ENCODE data around the gene BACE2. TPM values are rescaled to one million over a fixed set of nuclear protein-coding genes. Genes with fewer than 3 reads are reported as not detected.
A peak's percentile ranks its signal among the peaks of the same experiment; 100 is the strongest.
"Not testable (repeated sequence)": the region's sequence is repeated elsewhere in the genome, so short reads cannot be mapped to it uniquely, and the experiment has no call there.

BACE2 gene
- polyA plus RNA-seq, 3 donors, result 25.3 to 28.6 (median 27.5) TPM

- no peak for DNase-seq (ENCODE audit: extremely low read depth in 1 of 11, low read depth in 9 of 11, low spot score in 4 of 11)
Observed at GRCh38 chr21:41247561-41248545, 79.9 kb downstream of the BACE2 start.

DNA sequence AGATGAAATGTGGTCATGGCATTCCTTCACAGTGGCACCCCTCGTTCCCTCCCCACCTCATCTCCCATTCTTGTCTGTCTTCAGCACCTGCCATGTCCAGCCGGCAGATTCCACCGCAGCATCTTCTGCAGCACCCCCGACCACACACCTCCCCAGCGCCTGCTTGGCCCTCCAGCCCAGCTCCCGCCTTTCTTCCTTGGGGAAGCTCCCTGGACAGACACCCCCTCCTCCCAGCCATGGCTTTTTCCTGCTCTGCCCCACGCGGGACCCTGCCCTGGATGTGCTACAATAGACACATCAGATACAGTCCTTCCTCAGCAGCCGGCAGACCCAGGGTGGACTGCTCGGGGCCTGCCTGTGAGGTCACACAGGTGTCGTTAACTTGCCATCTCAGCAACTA is 81.5 kb downstream of the BACE2 start:
- DNase-seq (ENCODE audit: extremely low read depth in 1 of 11, low read depth in 9 of 11, low spot score in 4 of 11), result no peak

DNA sequence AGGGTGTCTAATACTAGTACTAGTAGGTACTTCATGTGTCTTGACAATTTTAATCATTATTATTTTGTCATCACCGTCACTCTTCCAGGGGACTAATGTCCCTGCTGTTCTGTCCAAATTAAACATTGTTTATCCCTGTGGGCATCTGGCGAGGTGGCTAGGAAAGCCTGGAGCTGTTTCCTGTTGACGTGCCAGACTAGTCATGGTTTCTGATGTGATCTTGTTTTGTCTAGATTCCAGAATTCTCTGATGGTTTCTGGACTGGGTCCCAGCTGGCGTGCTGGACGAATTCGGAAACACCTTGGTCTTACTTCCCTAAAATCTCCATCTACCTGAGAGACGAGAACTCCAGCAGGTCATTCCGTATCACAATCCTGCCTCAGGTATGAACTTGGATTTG is 82.6 kb downstream of the BACE2 start:
- DNase-seq (ENCODE audit: extremely low read depth in 1 of 11, low read depth in 9 of 11, low spot score in 4 of 11), result no peak

DNA sequence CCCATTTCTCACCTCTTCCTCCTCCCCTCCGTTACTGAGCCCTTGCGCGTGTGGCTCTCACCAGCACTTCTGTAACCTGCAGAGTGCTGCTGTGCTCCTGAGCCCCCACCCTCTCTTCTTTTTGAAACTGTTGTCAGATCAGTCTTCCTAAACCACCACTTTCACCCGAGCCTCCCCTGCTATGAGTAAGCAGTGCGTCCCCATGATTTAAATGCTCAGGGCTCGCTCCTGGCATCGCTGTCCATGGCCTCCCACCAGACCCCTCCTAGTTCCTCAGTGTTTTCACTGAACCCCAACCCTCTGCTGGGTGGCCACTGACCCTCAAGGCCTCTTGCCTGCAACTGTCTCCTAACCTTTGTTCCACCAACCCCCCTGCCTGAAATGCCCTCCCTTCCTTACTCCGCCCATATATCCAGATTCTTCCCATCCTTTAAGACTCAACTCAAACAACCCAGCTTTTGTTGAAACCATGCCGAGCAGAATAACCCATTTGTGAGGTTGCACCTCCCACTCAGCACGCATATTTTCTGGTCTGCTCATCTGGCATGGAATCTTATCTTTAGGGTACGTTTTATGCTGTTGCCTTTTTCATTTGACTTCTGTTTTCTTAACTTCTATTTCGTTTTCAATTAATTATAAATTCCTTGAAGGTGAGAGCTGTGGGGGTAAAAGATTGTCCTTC is 84.1 kb downstream of the BACE2 start:
- DNase-seq (ENCODE audit: extremely low read depth in 1 of 11, low read depth in 9 of 11, low spot score in 4 of 11), result no peak

- no peak for DNase-seq (ENCODE audit: extremely low read depth in 1 of 11, low read depth in 9 of 11, low spot score in 4 of 11)
Observed at GRCh38 chr21:41254090-41254700, 86.2 kb downstream of the BACE2 start.

- DNase-seq (ENCODE audit: extremely low read depth in 1 of 11, low read depth in 9 of 11, low spot score in 4 of 11), result no peak
Observed at GRCh38 chr21:41255190-41255589, 87.2 kb downstream of the BACE2 start.

DNA sequence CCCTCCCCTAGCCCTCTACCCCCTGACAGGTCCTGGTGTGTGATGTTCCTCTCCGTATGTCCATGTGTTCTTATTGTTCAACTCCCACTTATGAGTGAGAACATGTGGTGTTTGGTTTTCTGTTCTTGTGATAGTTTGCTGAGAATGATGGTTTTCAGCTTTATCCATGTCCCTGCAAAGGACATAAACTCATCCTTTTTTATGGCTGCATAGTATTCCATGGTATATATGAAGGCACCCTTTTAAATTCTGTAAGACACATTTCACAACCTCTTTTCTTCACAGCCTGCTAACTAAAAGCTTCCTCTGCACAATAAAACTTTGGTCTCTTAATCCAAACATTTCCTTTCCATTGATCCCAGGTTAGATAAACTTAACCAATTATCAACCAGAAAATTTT is 88.3 kb downstream of the BACE2 start:
- not testable (repeated sequence) for DNase-seq (ENCODE audit: extremely low read depth in 1 of 11, low read depth in 9 of 11, low spot score in 4 of 11)

DNA sequence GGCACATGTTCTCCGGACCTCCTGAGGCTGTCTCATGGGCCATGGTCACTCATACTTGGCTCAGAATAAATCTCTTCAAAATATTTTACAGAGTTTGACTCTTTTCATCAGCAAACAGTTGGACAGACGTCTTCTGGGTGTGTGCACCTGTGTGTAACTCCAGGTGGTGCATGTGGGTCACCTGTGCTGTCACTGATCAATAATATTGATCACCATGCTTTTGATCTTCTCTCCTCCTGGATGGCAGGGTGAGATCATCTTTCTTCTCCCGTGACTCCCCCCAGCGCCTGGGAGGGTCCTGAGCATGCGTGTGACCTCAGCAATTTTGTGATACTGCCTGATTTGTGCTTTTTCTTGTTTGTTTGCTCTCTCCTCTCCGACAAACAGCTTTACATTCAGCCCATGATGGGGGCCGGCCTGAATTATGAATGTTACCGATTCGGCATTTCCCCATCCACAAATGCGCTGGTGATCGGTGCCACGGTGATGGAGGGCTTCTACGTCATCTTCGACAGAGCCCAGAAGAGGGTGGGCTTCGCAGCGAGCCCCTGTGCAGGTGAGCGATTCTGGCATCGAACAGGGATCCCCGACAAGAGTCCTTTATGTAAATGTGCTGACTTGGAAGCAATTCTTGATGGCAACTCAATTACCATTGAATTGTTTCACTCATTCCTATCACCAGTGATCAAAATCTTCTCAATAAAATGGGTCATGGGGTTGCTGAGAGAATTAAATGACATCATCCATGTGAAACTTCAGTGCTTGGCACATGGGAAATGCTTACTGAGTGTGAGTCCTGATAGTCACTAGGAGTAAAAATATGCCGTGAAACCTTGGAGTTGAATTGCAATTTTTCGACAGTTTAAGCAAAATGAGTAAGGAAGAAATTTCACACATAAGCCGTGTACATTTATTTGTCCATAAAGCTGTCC is 89.1 kb downstream of the BACE2 start:
- no peak for DNase-seq (ENCODE audit: extremely low read depth in 1 of 11, low read depth in 9 of 11, low spot score in 4 of 11)

GRCh38 chr21:41258617-41259016 is 90.7 kb downstream of the BACE2 start:
- no peak for DNase-seq (ENCODE audit: extremely low read depth in 1 of 11, low read depth in 9 of 11, low spot score in 4 of 11)

GRCh38 chr21:41260428-41260827 is 92.5 kb downstream of the BACE2 start:
- DNase-seq (ENCODE audit: extremely low read depth in 1 of 11, low read depth in 9 of 11, low spot score in 4 of 11), result no peak

DNA sequence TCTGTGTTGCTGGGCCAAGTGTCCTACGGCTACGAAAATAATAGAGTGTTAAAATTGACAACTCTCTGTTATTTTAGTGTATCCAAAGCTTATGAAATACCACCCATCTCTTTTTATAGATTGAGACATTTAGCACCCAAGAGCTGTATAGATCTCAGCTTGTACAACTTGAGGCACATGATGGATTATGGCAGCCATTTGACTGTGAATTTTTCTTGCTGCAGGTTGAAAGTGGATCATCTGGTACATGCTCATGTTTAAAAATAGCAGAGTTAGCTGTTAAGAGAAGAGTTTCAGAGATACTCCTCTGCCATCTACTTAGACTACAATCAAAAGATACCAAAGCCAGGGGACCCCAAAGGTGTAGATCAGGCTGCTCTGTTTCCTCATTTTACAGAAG is 99.4 kb downstream of the BACE2 start:
- DNase-seq (ENCODE audit: extremely low read depth in 1 of 11, low read depth in 9 of 11, low spot score in 4 of 11), result no peak

DNA sequence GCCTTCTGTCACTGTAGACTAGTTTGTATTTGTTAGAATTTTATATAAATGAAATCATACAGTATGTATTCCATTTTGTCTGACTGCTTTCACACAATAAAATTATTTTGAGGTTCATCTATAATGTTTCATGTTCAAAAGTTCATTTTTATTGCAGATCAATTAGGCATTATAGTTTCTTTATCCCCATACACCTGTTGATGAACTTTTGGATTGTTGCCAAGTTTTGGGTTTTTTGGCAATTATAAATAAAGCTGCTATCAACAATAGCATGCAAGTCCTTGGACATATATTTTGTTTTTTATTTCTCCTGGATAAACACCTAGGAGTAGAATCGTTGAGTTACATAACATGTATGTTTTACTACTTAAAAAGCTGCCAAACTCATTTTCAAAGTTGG is 101.6 kb downstream of the BACE2 start:
- DNase-seq (ENCODE audit: extremely low read depth in 1 of 11, low read depth in 9 of 11, low spot score in 4 of 11), result no peak

- DNase-seq (ENCODE audit: extremely low read depth in 1 of 11, low read depth in 9 of 11, low spot score in 4 of 11), result no peak
Observed at GRCh38 chr21:41277196-41277595, 109.2 kb downstream of the BACE2 start.

DNA sequence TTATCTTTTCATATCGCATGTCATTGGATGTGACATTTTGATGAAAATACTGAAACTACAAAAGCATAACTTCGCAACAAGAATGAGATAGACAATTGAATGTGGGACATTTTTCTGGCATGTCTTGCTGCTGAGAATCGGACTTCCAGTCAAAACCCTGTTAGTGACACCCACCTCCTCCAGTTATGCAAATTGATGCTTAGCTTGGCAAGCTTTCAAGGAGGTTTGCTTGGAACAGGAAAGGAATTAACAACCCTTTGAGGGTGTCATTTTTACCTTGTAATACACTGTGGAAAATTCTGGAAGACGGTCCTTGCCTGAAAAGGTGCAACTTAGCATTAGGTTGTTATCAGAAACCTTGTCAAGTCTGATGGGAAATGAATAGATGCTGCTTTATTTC is 109.9 kb downstream of the BACE2 start:
- peak in 1 of 11 donors; percentile 4 for DNase-seq (ENCODE audit: extremely low read depth in 1 of 11, low read depth in 9 of 11, low spot score in 4 of 11)

- DNase-seq (ENCODE audit: extremely low read depth in 1 of 11, low read depth in 9 of 11, low spot score in 4 of 11), result no peak
Observed at GRCh38 chr21:41280115-41280919, 112.4 kb downstream of the BACE2 start.

- DNase-seq (ENCODE audit: extremely low read depth in 1 of 11, low read depth in 9 of 11, low spot score in 4 of 11), result no peak
Observed at GRCh38 chr21:41282412-41282811, 114.5 kb downstream of the BACE2 start.

- peak; percentile 47 to 76 (median 61) for DNase-seq (ENCODE audit: extremely low read depth in 1 of 11, low read depth in 9 of 11, low spot score in 4 of 11)
Observed at GRCh38 chr21:41283211-41283818, 115.4 kb downstream of the BACE2 start.

- DNase-seq (ENCODE audit: extremely low read depth in 1 of 11, low read depth in 9 of 11, low spot score in 4 of 11), result no peak
Observed at GRCh38 chr21:41289431-41289830, 121.5 kb downstream of the BACE2 start.

Data from renal cortex interstitium (tissue), 11 donors.